Hepatocyte (in vitro differentiated cells): ENCODE data around the gene HES1. TPM values are rescaled to one million over a fixed set of nuclear protein-coding genes. Genes with fewer than 3 reads are reported as not detected.

Source experiments
- DNase-seq: peaks from one replicate; pipeline ENCODE4 v3.0.0-alpha.2; 2016; ENCODE audit warnings: low spot score
- H2AFZ ChIP-seq: fragments of 200-600 bp; sonication (generic); 2 replicates; pipeline ENCODE4 v1.6.0; 2016; ENCODE audit warnings: antibody characterized with exemption, mild to moderate bottlenecking
- H3K27ac ChIP-seq: fragments of 200-600 bp; sonication (generic); 2 replicates; pipeline ENCODE4 v1.5.1; 2016; ENCODE audit warnings: mild to moderate bottlenecking
- H3K27me3 ChIP-seq: fragments of 200-600 bp; sonication (generic); 2 replicates; pipeline ENCODE4 v1.6.1; 2016
- H3K36me3 ChIP-seq: fragments of 200-600 bp; sonication (generic); replicated peaks from 2 replicates; pipeline ENCODE4 v1.5.1; 2016; ENCODE audit warnings: low read depth; ENCODE audit not compliant: insufficient read depth
- H3K4me1 ChIP-seq: fragments of 200-600 bp; sonication (generic); 2 replicates; pipeline ENCODE4 v1.5.1; 2016; ENCODE audit warnings: mild to moderate bottlenecking, moderate library complexity; ENCODE audit not compliant: insufficient read depth
- H3K4me2 ChIP-seq: fragments of 200-600 bp; sonication (generic); 2 replicates; pipeline ENCODE4 v1.6.0; 2016
- H3K4me3 ChIP-seq: fragments of 200-600 bp; sonication (generic); 2 replicates; pipeline ENCODE4 v1.5.1; 2016; ENCODE audit warnings: mild to moderate bottlenecking
- H3K79me2 ChIP-seq: fragments of 200-600 bp; sonication (generic); 2 replicates; pipeline ENCODE4 v1.6.0; 2017; ENCODE audit warnings: mild to moderate bottlenecking
- H3K9me2 ChIP-seq: fragments of 200-600 bp; sonication (generic); replicated peaks from 2 replicates; pipeline ENCODE4 v1.6.0; 2017; ENCODE audit warnings: mild to moderate bottlenecking; ENCODE audit not compliant: insufficient read depth
- H3K9me3 ChIP-seq: fragments of 200-600 bp; sonication (generic); 2 replicates; pipeline ENCODE4 v1.5.1; 2016; ENCODE audit warnings: low read depth, mild to moderate bottlenecking
- H4K20me1 ChIP-seq: fragments of 200-600 bp; sonication (generic); 2 replicates; pipeline ENCODE4 v1.6.0; 2016; ENCODE audit warnings: mild to moderate bottlenecking; ENCODE audit not compliant: insufficient read depth, poor library complexity, severe bottlenecking
- CTCF ChIP-seq: fragments of 200-600 bp; sonication (generic); IDR thresholded peaks from 2 replicates; pipeline ENCODE4 v1.5.1; 2016; ENCODE audit warnings: antibody characterized with exemption, mild to moderate bottlenecking; ENCODE audit not compliant: poor library complexity
- EZH2 ChIP-seq: fragments of 200-600 bp; sonication (generic); IDR thresholded peaks from 2 replicates; pipeline ENCODE4 v1.6.1; 2016; ENCODE audit warnings: antibody characterized with exemption, mild to moderate bottlenecking, borderline replicate concordance
- EZH2phosphoT487 ChIP-seq: fragments of 200-600 bp; sonication (generic); IDR thresholded peaks from one replicate; pipeline ENCODE4 v1.6.1; 2018; ENCODE audit warnings: antibody characterized with exemption, mild to moderate bottlenecking, low read depth, moderate library complexity; ENCODE audit not compliant: unreplicated experiment, severe bottlenecking
- WGBS: methylation state at CpG from one replicate; pipeline ENCODE4 v1.1.6; 2016; ENCODE audit warnings: low lambda C conversion rate; ENCODE audit errors: missing lambda C conversion rate; 5-methylcytosine and 5-hydroxymethylcytosine counted together
- polyA plus RNA-seq: library from polyadenylated mRNA; unstranded; fragments of >200 nt; fragmentation: Nextera tagmentation; extraction: Ambion mirVana; gene quantifications from 2 replicates; pipeline ENCODE4 v1.2.1, GENCODE V29; 2016
- total RNA-seq: library from RNA; depleted of rRNA; stranded (reverse); fragments of >200 nt; gene quantifications from 2 replicates; pipeline ENCODE4 v1.2.3, GENCODE V29; 2014

HES1 gene
- total and polyA plus RNA-seq, 2 experiments from 2014 or later = 131 to 136 TPM

- TF ChIP-seq CTCF (no peak), EZH2 (no peak), EZH2phosphoT487 (no peak)
- H3K27ac ChIP-seq = no peak overlapping the region
- H3K4me3 ChIP-seq = no peak overlapping the region
- no peak for DNase-seq
- no peak overlapping the region for H3K4me2 ChIP-seq
- 97% methylated on average over 4 of the region's 4 CpGs for WGBS
- no peaks in the 10 kb centered on the region for H3K9me3 ChIP-seq
- no peaks in the 10 kb centered on the region for H3K9me2 ChIP-seq
- H4K20me1 ChIP-seq = no peaks in the 10 kb centered on the region
- H3K36me3 ChIP-seq = no peaks in the 10 kb centered on the region
- H3K27me3 ChIP-seq = no peaks in the 10 kb centered on the region
- no peaks in the 10 kb centered on the region for H3K79me2 ChIP-seq
- peaks cover 12% of the 10 kb centered on the region for H3K4me1 ChIP-seq
- H2AFZ ChIP-seq = no peak overlapping the region
These were observed 38.5 kb downstream of the HES1 start for GRCh38 chr3:194174406-194174805.

DNA sequence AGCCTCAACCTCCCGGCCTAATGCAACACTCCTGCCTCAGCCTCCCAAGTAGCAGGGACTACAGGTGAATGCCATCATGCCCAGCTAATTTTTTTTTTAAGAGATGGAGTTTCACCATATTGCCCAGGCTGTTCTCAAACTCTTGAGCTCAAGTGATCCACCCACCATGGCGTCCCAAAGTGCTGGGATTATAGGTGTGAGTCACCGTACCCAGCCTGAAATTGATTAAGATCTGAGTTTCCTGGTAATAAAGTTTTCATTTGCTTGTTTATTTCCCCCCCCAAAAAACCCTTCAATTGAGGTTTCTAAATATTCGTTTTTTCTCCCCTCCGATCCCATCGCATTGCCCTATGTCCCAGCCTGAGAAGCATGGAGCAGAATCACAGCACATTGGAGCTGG is 39.0 kb downstream of the HES1 start:
- no peaks in the 10 kb centered on the region for H3K9me3 ChIP-seq
- no peaks in the 10 kb centered on the region for H3K36me3 ChIP-seq
- H3K79me2 ChIP-seq = no peaks in the 10 kb centered on the region
- no peak for TF ChIP-seq EZH2phosphoT487
- no peaks in the 10 kb centered on the region for H3K27me3 ChIP-seq
- no peak overlapping the region for H3K4me3 ChIP-seq
- H4K20me1 ChIP-seq = no peaks in the 10 kb centered on the region
- no peak for DNase-seq
- H3K27ac ChIP-seq = no peak overlapping the region
- H3K4me2 ChIP-seq = no peak overlapping the region
- 98% methylated on average over 6 of the region's 6 CpGs for WGBS
- no peak overlapping the region for H2AFZ ChIP-seq
- H3K4me1 ChIP-seq = peaks cover 12% of the 10 kb centered on the region
- H3K9me2 ChIP-seq = no peaks in the 10 kb centered on the region

- peak; percentile 70 for DNase-seq
- H3K9me3 ChIP-seq = no peaks in the 10 kb centered on the region
- H3K79me2 ChIP-seq = no peaks in the 10 kb centered on the region
- H3K27me3 ChIP-seq = no peaks in the 10 kb centered on the region
- no peaks in the 10 kb centered on the region for H3K36me3 ChIP-seq
- H3K4me2 ChIP-seq = peak overlapping the region; percentile 52
- no peak overlapping the region for H2AFZ ChIP-seq
- H3K27ac ChIP-seq = peak overlapping the region; percentile 16
- no peaks in the 10 kb centered on the region for H3K9me2 ChIP-seq
- H3K4me1 ChIP-seq = peaks cover 12% of the 10 kb centered on the region
- H4K20me1 ChIP-seq = no peaks in the 10 kb centered on the region
- TF ChIP-seq EZH2phosphoT487 (peak; percentile 83), CTCF (no peak), EZH2 (no peak)
- 23% methylated on average over 18 of the region's 18 CpGs for WGBS
- H3K4me3 ChIP-seq = no peak overlapping the region
These were observed 40.5 kb downstream of the HES1 start for GRCh38 chr3:194176274-194176991.

- no peak for DNase-seq
- Histone ChIP-seq H3K9me3 (no peaks in the 10 kb centered on the region), H3K4me3 (no peak overlapping the region), H3K36me3 (no peaks in the 10 kb centered on the region), H2AFZ (no peak overlapping the region), H3K79me2 (no peaks in the 10 kb centered on the region), H3K27ac (peak overlapping the region; percentile 16), H4K20me1 (no peaks in the 10 kb centered on the region), H3K4me1 (peaks cover 12% of the 10 kb centered on the region), H3K9me2 (no peaks in the 10 kb centered on the region), H3K4me2 (peak overlapping the region; percentile 52), H3K27me3 (no peaks in the 10 kb centered on the region)
- 64% methylated on average over 5 of the region's 5 CpGs for WGBS
- no peak for TF ChIP-seq EZH2phosphoT487
- TF ChIP-seq EZH2 = no peak
- TF ChIP-seq CTCF = no peak
These were observed 41.2 kb downstream of the HES1 start for GRCh38 chr3:194177141-194177540.
